NCI-H2196 (cell line): ENCODE results near the gene PGK1.

Experiments used
- DNase-seq: peaks from one replicate; lab custom pipeline; 2025; ENCODE audit not compliant: unreplicated experiment; lab: John Stamatoyannopoulos, UW

The PGK1 gene

GRCh38 chrX:78165425-78165824 is 61.4 kb downstream of the PGK1 start:
- no peak for DNase-seq

DNA sequence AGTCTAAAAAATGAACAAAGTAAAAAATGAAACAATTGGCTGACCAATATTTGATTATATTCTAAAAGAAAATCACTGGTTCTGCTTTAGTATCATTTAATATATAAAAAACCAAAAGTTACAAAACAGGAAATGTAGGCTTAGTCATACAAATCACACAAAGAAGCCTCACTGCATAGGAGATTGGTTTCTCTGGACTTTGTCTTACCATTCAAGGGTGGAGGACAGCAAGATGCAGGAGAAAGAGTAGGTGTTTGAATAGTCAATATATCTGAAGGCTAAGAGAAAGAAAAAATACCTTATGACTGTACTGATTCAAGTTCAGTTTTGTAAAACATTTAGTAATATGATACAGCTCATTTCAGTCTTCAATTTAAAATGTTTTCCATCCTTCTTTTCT is 64.0 kb downstream of the PGK1 start:
- DNase-seq = no peak
